Activated CD4-positive, alpha-beta T cell treated with anti-CD3 and anti-CD28 coated beads for 36 hours (primary cell): ENCODE results near the gene ZNF33B. TPM values are rescaled to one million over a fixed set of nuclear protein-coding genes. Genes with fewer than 3 reads are reported as not detected.
"Not testable (repeated sequence)": the region's sequence is repeated elsewhere in the genome, so short reads cannot be mapped to it uniquely, and the experiment has no call there.

Experiments
- ATAC-seq: fragments of 200-7000 bp; cut with Tn5 transposase; one replicate; pipeline ENCODE4 v1.10.0; 2021; ENCODE audit warnings: mild to moderate bottlenecking, moderate library complexity
- CTCF ChIA-PET: fragments of 350-600 bp; sonication (Branson Sonifier 250); formaldehyde crosslinking; loops from one replicate; lab custom pipeline; 2021; ENCODE audit warnings: antibody characterized with exemption; lab: Charles Lee
- POLR2A ChIA-PET: fragments of 350-600 bp; sonication (Branson Sonifier 250); formaldehyde crosslinking; loops from one replicate; lab custom pipeline; 2021; ENCODE audit warnings: antibody characterized with exemption, inconsistent platforms; lab: Charles Lee
- DNase-seq: peaks from one replicate; pipeline ENCODE4 v3.0.0-alpha.2; 2020
- H3K27ac Mint-ChIP-seq: one replicate; pipeline ENCODE4 v1.8.0; 2021; ENCODE audit warnings: mixed read lengths
- H3K27me3 Mint-ChIP-seq: one replicate; pipeline ENCODE4 v1.8.0; 2021; ENCODE audit warnings: mixed read lengths
- H3K36me3 Mint-ChIP-seq: one replicate; pipeline ENCODE4 v1.8.0; 2021; ENCODE audit warnings: low read depth, mixed read lengths
- H3K4me1 Mint-ChIP-seq: one replicate; pipeline ENCODE4 v1.8.0; 2021; ENCODE audit warnings: mixed read lengths
- H3K4me3 Mint-ChIP-seq: one replicate; pipeline ENCODE4 v1.8.0; 2021; ENCODE audit warnings: mild to moderate bottlenecking, moderate library complexity, mixed read lengths
- H3K9me3 Mint-ChIP-seq: one replicate; pipeline ENCODE4 v1.8.0; 2021; ENCODE audit warnings: low read depth, mixed read lengths
- intact Hi-C, 2 experiments: fragments of 100-400 bp; cut with DNase I in 1 of 2; cut with micrococcal nuclease in 1 of 2; formaldehyde crosslinking; loops; one replicate each; pipeline versions ENCODE4 v1.14.2 to v1.15.1; 2022 to 2024; cut with DNase I, micrococcal nuclease
- total RNA-seq, 2 experiments: library from RNA; stranded (reverse); gene quantifications; one replicate each; pipeline ENCODE4 v1.2.3, GENCODE V29; 2021

Gene ZNF33B
- 10 to 100 TPM in 1 of 2 experiments, 1 to 10 TPM in 1; 7.4 to 10.5 TPM for total RNA-seq

DNA sequence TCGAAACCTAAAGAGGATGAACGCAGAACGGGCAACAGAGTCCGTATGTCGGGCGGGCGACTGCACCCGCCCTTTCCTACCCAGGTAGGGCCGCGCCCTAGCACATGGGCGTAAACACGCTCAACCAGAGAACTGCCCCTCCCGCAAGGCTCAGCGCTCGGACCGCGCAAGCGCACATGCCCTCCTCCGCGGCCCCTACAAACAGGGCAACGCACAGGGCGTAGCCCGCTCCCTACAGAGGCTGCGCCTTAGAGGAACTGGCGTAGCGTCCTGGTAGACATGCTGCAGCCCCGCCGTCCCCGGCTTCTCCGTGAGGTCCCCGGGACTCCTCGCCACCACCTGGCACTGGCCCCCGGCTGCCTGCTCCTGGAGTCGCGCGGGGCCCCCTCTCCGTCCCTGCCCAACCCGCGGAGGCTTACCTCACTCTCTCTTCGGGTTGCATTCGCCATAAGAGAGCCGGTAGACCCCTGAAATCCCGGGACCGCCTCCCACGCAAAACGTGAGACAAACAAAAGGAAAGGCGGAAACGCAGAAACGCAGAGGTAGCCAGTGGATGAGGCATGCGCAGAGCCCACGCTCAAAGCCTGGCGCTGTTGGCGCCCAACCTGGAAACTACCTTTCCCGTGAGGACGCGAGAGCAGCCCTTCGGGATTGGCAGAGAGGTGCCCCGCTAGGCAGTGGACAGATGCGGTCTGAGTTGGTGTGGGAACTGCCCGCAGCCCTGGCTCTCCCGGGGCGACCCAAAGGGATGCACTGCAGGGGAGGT lies at the start of gene ZNF33B:
Gene ZNF33B (minus strand): TSS at position 516 of the 766 bp plus-strand sequence. CDS start 1,642 bp downstream, outside the sequence.
- no peaks in the 10 kb centered on the region for H3K9me3 Mint-ChIP-seq
- no peaks in the 10 kb centered on the region for H3K27me3 Mint-ChIP-seq
- H3K4me3 Mint-ChIP-seq: peak within 1 kb of the TSS; percentile 88
- peak within 1 kb of the TSS; percentile 97 for H3K27ac Mint-ChIP-seq
- peaks cover 22% of the 10 kb centered on the region for H3K36me3 Mint-ChIP-seq
- H3K4me1 Mint-ChIP-seq: peaks cover 25% of the 10 kb centered on the region
- POLR2A ChIA-PET: no interaction called here
- peak; percentile 97 for DNase-seq
- intact Hi-C loops: loop anchor here (1.0 to 10.0 kb wide), 10 partner anchors 86 to 934 kb away; partner anchors contain the start of genes CSGALNACT2 (in 2 of the 2), BMS1 (in 1 of the 2), HNRNPF (in 1 of the 2) and ZNF239 (in 1 of the 2)
- CTCF ChIA-PET: no interaction called here
- peak; percentile 95 for ATAC-seq

DNA sequence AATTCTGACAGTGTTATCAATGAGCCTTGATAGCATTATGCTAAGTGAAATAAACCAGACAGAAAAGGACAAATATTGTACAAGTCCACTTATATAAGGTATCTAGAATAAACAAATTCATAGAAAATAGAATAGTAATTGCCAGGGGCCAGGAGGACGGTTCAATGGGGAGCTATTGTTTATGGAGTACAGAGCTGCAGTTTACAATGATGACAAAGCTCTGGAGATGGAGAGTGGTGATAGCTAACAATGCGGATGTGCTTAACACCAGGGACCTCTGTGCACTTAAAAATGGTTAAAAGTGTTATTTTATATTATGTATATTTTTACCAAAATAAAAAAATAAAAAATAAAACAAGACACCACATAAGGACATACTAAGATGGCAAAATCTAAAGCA lies 46.1 kb upstream of the ZNF33B start:
- Mint-ChIP-seq H3K36me3 (no peaks in the 10 kb centered on the region), H3K4me3 (no peak overlapping the region), H3K9me3 (no peaks in the 10 kb centered on the region), H3K27ac (no peak overlapping the region), H3K27me3 (no peaks in the 10 kb centered on the region), H3K4me1 (no peaks in the 10 kb centered on the region)
- intact Hi-C loops: no loop called here
- POLR2A ChIA-PET: no interaction called here
- DNase-seq: no peak
- CTCF ChIA-PET: no interaction called here
- ATAC-seq: no peak

DNA sequence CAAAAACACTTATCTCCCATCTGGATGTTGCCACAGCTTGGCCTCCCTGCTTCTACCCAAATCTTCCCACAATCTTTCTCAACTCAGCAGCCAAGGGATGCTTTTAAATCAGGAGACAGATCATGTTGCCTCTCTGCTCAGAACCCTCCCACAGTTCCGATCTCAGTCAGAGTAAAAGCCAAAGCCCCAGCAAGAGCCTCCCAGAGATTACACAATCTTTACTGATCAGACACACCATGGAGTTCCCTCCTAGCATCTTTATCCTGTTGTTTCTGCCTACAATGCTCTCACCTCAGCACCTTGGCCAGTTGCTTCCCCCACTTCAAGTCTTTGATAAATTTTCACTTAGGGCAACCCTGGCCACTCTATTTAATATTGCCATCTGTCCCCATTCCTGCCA lies 41.9 kb upstream of the ZNF33B start:
- H3K27me3 Mint-ChIP-seq: peaks cover 3% of the 10 kb centered on the region
- no peak overlapping the region for H3K4me3 Mint-ChIP-seq
- CTCF ChIA-PET: no interaction called here
- intact Hi-C loops: no loop called here
- H3K9me3 Mint-ChIP-seq: peaks cover 2% of the 10 kb centered on the region
- no peak for ATAC-seq
- POLR2A ChIA-PET: no interaction called here
- no peak for DNase-seq
- H3K27ac Mint-ChIP-seq: no peak overlapping the region
- no peaks in the 10 kb centered on the region for H3K36me3 Mint-ChIP-seq
- H3K4me1 Mint-ChIP-seq: no peaks in the 10 kb centered on the region

DNA sequence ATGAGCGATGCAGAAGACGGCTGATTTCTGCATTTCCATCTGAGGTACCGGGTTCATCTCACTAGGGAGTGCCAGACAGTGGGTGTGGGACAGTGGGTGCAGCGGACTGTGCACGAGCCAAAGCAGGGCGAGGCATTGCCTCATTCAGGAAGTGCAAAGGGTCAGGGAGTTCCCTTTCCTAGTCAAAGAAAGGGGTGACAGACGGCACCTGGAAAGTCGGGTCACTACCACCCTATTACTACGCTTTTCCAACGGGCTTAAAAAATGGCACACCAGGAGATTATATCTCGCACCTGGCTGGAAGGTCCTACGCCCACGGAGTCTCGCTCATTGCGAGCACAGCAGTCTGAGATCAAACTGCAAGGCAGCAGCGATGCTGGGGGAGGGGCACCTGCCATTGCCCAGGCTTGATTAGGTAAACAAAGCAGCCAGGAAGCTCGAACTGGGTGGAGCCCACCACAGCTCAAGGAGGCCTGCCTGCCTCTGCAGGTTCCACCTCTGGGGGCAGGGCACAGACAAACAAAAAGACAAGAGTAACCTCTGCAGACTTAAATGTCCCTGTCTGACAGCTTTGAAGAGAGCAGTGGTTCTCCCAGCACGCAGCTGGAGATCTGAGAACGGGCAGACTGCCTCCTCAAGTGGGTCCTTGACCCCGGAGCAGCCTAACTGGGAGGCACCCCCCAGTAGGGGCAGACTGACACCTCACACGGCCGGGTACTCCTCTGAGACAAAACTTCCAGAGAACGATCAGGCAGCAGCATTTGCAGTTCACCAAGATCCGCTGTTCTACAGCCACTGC lies 27.0 kb upstream of the ZNF33B start:
- ATAC-seq, POLR2A ChIA-PET, DNase-seq, intact Hi-C loops, H3K4me3 Mint-ChIP-seq, H3K9me3 Mint-ChIP-seq, H3K27ac Mint-ChIP-seq, H3K36me3 Mint-ChIP-seq, H3K4me1 Mint-ChIP-seq: not testable (repeated sequence)
- peaks cover 12% of the 10 kb centered on the region for H3K27me3 Mint-ChIP-seq
- CTCF ChIA-PET: interaction anchor here (0.7 kb wide), 1 partner anchor 176 kb away, joined by 3 read pairs; no protein-coding TSS in a partner anchor

DNA sequence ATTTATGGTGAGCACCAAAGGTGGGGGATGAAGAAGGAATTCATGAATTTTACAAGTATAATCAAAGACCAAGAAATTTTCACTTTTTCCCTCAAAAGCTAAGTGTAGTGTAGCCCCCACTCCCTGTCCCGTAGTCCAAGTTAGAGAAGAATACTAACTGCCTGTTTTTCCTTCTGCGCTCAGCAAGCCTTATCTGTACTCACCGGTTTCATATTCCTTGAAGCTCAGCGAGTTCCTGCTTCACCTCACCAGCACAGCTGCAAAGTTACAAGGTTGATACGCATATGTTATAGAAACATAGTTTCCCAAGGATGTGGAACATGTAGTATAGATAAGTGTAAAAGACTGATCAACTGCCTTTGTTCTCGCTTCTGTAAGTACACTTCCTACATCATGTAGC lies 16.0 kb upstream of the ZNF33B start:
- intact Hi-C loops: no loop called here
- ATAC-seq (no peak), DNase-seq (no peak)
- CTCF ChIA-PET: interaction anchor here (0.6 kb wide), 1 partner anchor 7 kb away, joined by 3 read pairs; no protein-coding TSS in a partner anchor
- H3K4me3 Mint-ChIP-seq: no peak overlapping the region
- H3K27ac Mint-ChIP-seq: no peak overlapping the region
- POLR2A ChIA-PET: no interaction called here
- no peaks in the 10 kb centered on the region for H3K36me3 Mint-ChIP-seq
- peaks cover 2% of the 10 kb centered on the region for H3K27me3 Mint-ChIP-seq
- no peaks in the 10 kb centered on the region for H3K9me3 Mint-ChIP-seq
- peaks cover 6% of the 10 kb centered on the region for H3K4me1 Mint-ChIP-seq

DNA sequence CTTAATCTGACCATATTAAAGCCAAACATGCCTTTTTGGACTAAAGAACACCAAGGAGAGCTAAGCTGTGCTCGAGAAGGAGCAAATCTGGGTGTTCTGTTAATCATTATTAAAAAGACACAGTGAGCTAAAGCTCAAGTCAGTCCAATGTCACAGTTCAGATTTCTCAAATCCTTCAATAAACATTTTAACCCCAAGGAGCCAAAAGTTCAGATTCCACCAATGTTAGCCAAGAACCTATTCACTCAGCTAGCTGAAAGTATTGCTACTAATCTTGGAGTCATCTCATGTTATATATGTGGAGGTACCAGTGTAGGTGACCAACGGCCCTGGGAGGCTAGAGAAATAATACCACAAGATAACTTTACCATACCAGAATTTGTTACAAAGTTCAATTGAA lies 14.5 kb upstream of the ZNF33B start:
- Mint-ChIP-seq H3K36me3 (no peaks in the 10 kb centered on the region), H3K9me3 (no peaks in the 10 kb centered on the region), H3K27me3 (peaks cover 2% of the 10 kb centered on the region), H3K4me3 (no peak overlapping the region), H3K27ac (no peak overlapping the region), H3K4me1 (peaks cover 6% of the 10 kb centered on the region)
- intact Hi-C loops: no loop called here
- ChIA-PET POLR2A (no interaction called here), CTCF (interaction anchor here (1.1 kb wide), 1 partner anchor 8 kb away, joined by 3 read pairs; no protein-coding TSS in a partner anchor)
- ATAC-seq: no peak
- no peak for DNase-seq

DNA sequence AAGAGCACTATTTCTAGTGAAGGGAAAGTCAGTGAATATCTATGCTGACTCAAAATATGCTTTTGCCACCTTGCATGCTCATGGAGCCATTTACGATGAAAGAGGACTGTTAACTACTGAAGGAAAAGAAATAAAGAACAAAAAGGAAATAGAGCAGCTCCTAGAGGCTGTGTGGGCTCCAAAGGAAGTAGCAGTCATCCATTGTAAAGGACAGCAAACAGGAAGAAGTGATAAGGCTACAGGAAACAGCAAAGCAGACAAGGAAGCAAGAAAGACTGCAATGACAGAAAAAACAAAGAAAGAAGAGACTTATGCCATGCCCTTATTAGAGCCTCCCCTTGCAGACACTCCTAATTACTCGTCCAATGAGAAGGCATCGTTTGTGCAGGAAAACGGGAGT lies 12.0 kb upstream of the ZNF33B start:
- peaks cover 6% of the 10 kb centered on the region for H3K4me1 Mint-ChIP-seq
- no peak overlapping the region for H3K27ac Mint-ChIP-seq
- intact Hi-C loops: no loop called here
- CTCF ChIA-PET: interaction anchor here (0.6 kb wide), 1 partner anchor 882 kb away, joined by 3 read pairs; no protein-coding TSS in a partner anchor
- H3K36me3 Mint-ChIP-seq: no peaks in the 10 kb centered on the region
- ATAC-seq (no peak), DNase-seq (no peak)
- POLR2A ChIA-PET: no interaction called here
- H3K4me3 Mint-ChIP-seq: no peak overlapping the region
- H3K9me3 Mint-ChIP-seq: no peaks in the 10 kb centered on the region
- H3K27me3 Mint-ChIP-seq: no peaks in the 10 kb centered on the region

DNA sequence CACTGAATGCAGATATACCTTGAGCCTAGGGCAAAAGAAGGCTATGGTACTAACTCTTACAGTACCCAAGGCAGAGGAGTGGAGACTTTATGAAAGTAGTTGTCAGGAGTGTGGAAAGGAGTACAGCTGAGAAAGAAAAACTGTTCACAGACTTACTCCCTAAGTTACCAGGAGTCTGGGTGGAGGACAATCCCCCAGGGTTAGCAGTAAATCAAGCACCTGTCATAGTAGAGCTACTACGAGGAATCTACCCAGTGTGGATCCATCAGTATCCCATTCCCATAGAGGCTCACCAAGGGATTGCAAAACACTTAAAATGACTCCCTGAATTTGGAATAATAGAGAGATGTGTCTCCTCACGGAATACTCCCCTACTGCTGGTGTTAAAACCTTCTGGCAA lies 10.1 kb upstream of the ZNF33B start:
- CTCF ChIA-PET: no interaction called here
- no peaks in the 10 kb centered on the region for H3K9me3 Mint-ChIP-seq
- no peaks in the 10 kb centered on the region for H3K27me3 Mint-ChIP-seq
- intact Hi-C loops: no loop called here
- peaks cover 6% of the 10 kb centered on the region for H3K4me1 Mint-ChIP-seq
- no peak for DNase-seq
- no peak overlapping the region for H3K27ac Mint-ChIP-seq
- POLR2A ChIA-PET: no interaction called here
- H3K4me3 Mint-ChIP-seq: no peak overlapping the region
- H3K36me3 Mint-ChIP-seq: no peaks in the 10 kb centered on the region
- no peak for ATAC-seq

DNA sequence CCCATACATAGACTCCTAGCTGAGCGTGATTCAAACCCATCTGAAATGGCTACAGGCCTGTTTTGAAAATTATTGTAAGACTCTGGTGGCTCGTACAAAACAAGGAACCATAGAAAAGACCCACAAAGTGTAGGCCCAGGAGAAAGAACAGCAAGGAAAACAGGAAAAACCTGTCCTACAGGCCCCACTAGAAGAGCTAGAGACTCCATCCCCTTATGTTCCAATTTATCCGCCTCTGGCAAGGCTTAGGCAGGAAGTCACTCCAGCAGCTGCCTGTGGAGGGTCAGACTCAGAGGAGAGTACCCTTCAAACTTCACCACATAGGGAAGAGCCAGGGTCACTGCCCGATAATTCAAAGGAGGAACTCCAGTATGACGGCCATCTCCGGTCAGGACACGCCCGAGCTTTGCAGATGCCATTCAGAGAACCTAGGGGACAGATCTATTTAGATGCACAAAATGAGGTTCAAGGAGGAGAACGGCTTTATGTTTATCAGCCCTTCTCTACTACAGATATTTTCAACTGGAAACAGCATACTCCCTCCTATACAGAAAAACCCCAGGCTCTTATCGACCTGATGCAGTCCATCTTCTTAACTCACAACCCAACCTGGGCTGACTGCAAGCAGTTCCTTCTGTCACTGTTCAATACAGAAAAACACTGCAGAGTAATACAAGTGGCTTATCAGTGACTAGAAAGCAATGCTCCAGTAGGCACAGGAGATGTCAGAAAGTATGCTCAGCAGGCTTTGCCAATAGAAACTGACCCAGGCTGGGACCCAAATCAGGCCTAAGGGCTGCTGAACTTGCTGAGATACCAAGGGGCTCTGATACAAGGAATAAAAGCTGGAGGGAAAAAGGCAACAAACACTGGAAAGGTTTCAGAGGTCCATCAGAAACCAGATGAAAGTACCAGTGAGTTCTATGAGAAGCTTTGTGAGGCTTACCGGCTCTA lies 8.6 kb upstream of the ZNF33B start:
- CTCF ChIA-PET: interaction anchor here (0.6 kb wide), 1 partner anchor 8 kb away, joined by 3 read pairs; no protein-coding TSS in a partner anchor
- no peak overlapping the region for H3K4me3 Mint-ChIP-seq
- no peaks in the 10 kb centered on the region for H3K36me3 Mint-ChIP-seq
- no peak overlapping the region for H3K27ac Mint-ChIP-seq
- H3K9me3 Mint-ChIP-seq: no peaks in the 10 kb centered on the region
- peaks cover 6% of the 10 kb centered on the region for H3K4me1 Mint-ChIP-seq
- DNase-seq (no peak), ATAC-seq (no peak)
- POLR2A ChIA-PET: no interaction called here
- intact Hi-C loops: no loop called here
- no peaks in the 10 kb centered on the region for H3K27me3 Mint-ChIP-seq

DNA sequence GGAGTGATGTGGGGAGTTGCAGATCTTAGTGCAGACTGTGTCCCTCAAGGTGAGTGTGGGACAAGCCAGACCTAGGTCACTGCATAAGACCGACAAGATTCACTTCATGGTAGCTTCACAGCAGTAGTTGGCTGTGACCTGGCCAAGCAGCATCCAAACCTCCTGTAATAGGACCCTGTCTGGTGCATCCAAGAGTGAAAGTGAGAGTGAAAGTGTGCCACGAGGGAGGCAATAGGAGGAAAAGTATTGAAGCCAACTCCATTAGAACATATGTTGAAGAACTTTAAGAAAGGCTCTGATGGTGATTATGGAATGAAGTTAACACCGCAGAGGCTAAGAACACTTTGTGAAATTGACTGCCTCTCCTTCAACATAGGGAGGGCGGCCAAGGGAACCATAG lies 7.8 kb upstream of the ZNF33B start:
- Mint-ChIP-seq H3K27me3 (no peaks in the 10 kb centered on the region), H3K9me3 (no peaks in the 10 kb centered on the region), H3K36me3 (no peaks in the 10 kb centered on the region), H3K27ac (no peak overlapping the region), H3K4me3 (no peak overlapping the region), H3K4me1 (peaks cover 6% of the 10 kb centered on the region)
- ATAC-seq (no peak), DNase-seq (no peak)
- ChIA-PET POLR2A (no interaction called here), CTCF (interaction anchor here (0.6 kb wide), 1 partner anchor 132 kb away, joined by 3 read pairs; no protein-coding TSS in a partner anchor)
- intact Hi-C loops: no loop called here

DNA sequence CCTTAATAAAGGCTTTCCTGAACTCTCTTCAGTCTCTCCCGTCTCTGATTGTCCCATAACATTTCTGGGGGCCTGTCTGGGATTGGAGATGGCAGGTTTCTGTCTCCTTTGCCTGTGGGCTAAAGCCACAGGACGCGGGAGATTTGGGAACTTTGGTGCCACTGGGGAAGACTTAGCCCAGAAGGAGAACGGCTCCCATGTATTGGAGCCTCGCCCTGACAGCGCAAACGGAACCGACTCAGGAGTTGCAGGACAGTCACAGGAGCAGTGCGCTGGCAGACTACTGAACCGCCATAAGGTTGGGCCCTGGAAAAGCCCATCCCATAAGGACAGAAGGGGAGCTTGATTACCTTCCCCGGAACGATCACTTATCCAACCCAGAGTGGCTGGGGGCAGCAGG lies 7.1 kb upstream of the ZNF33B start:
- H3K36me3 Mint-ChIP-seq: no peaks in the 10 kb centered on the region
- no peak overlapping the region for H3K27ac Mint-ChIP-seq
- intact Hi-C loops: no loop called here

More for the DNA sequence above, 7.1 kb upstream of the ZNF33B start:
- no peak for ATAC-seq
- POLR2A ChIA-PET: no interaction called here
- no peaks in the 10 kb centered on the region for H3K9me3 Mint-ChIP-seq
- H3K27me3 Mint-ChIP-seq: no peaks in the 10 kb centered on the region
- peaks cover 5% of the 10 kb centered on the region for H3K4me1 Mint-ChIP-seq
- CTCF ChIA-PET: interaction anchor here (0.6 kb wide), 1 partner anchor 132 kb away, joined by 3 read pairs; no protein-coding TSS in a partner anchor
- DNase-seq: no peak
- no peak overlapping the region for H3K4me3 Mint-ChIP-seq
